B cell (primary cell): Measurements from ENCODE around the gene LRRC10B.
A peak's percentile ranks its signal among the peaks of the same experiment; 100 is the strongest.

Experiments
- CTCF ChIP-seq: fragments of 200-600 bp; IDR thresholded peaks from one replicate; pipeline ENCODE4 v1.8.0; 2022; ENCODE audit warnings: antibody characterized with exemption, mild to moderate bottlenecking
- EZH2 ChIP-seq: IDR thresholded peaks from 2 replicates; pipeline ENCODE4 v1.6.1; 2012; ENCODE audit warnings: borderline replicate concordance, low read depth, mild to moderate bottlenecking, moderate library complexity, low read length; ENCODE audit not compliant: insufficient read depth, poor library complexity, severe bottlenecking

GRCh38 chr11:61477727-61478148 lies 30.8 kb upstream of the LRRC10B start:
- TF ChIP-seq EZH2: no peak
- peak; percentile 95 for TF ChIP-seq CTCF
